ENCODE measurements around the gene STK24. TPM values are rescaled to one million over a fixed set of nuclear protein-coding genes. Genes with fewer than 3 reads are reported as not detected.
"Not testable (repeated sequence)": the region's sequence is repeated elsewhere in the genome, so short reads cannot be mapped to it uniquely, and the experiment has no call there.

STK24 gene
- total RNA-seq, 2 experiments from 2014 or later = 60.4 to 88.7 TPM

DNA sequence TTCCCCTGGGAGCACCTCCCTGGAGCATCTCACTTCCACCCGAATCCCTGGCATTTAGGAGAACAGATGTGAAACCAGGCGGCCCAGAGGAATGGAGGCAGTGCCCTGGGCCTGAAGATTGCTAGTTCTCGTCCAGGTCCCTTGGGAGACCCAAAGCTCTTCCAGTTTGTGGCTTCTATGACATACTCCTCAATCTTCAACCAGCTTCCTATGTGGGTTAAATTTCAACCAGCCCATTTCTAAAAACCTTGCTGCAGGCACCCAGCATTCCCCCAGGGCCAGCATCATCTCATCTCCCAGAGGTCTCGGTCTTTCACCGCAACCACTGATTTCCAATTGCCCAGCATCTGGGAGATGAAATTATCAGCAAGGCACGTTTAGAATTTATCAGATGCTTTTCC lies 46.0 kb upstream of the STK24 start:
- no peak for DNase-seq (ENCODE audit: low spot score)
- Histone ChIP-seq H2AFZ (ENCODE audit: low read length) (no peak overlapping the region), H3K9me3 (ENCODE audit: low read length) (no peaks in the 10 kb centered on the region), H3K27ac (ENCODE audit: low read depth, low read length, poor library complexity, severe bottlenecking) (no peak overlapping the region), H3K4me3 (ENCODE audit: low read depth, low read length, poor library complexity, severe bottlenecking) (no peak overlapping the region), H3K79me2 (ENCODE audit: insufficient read depth, low read depth, low read length) (no peaks in the 10 kb centered on the region), H4K20me1 (ENCODE audit: insufficient read depth, low read length) (no peaks in the 10 kb centered on the region), H3K36me3 (ENCODE audit: insufficient read depth, low read length) (no peaks in the 10 kb centered on the region), H3K9me2 (ENCODE audit: insufficient read depth, low read length) (no peaks in the 10 kb centered on the region), H3K4me1 (ENCODE audit: insufficient read depth, low read length, poor library complexity, severe bottlenecking) (no peaks in the 10 kb centered on the region), H3K4me2 (ENCODE audit: low read length) (no peak overlapping the region)
- POLR2A ChIA-PET = no interaction called here
- BruUV-seq (replicated peaks) = no TSS peak
- CTCF ChIA-PET (ENCODE audit: unreplicated experiment) = no interaction called here
- intact Hi-C loops (cut with micrococcal nuclease; ENCODE audit: unreplicated experiment) = no loop called here
- no peak for TF ChIP-seq EZH2phosphoT487 (IDR thresholded peaks at IDR 0.05; ENCODE audit: borderline replicate concordance, low read depth, low read length)
- TF ChIP-seq, protein P1, sequence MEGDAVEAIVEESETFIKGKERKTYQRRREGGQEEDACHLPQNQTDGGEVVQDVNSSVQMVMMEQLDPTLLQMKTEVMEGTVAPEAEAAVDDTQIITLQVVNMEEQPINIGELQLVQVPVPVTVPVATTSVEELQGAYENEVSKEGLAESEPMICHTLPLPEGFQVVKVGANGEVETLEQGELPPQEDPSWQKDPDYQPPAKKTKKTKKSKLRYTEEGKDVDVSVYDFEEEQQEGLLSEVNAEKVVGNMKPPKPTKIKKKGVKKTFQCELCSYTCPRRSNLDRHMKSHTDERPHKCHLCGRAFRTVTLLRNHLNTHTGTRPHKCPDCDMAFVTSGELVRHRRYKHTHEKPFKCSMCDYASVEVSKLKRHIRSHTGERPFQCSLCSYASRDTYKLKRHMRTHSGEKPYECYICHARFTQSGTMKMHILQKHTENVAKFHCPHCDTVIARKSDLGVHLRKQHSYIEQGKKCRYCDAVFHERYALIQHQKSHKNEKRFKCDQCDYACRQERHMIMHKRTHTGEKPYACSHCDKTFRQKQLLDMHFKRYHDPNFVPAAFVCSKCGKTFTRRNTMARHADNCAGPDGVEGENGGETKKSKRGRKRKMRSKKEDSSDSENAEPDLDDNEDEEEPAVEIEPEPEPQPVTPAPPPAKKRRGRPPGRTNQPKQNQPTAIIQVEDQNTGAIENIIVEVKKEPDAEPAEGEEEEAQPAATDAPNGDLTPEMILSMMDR (conservative IDR thresholded peaks at IDR 0.05; ENCODE audit: low read length) = no peak

DNA sequence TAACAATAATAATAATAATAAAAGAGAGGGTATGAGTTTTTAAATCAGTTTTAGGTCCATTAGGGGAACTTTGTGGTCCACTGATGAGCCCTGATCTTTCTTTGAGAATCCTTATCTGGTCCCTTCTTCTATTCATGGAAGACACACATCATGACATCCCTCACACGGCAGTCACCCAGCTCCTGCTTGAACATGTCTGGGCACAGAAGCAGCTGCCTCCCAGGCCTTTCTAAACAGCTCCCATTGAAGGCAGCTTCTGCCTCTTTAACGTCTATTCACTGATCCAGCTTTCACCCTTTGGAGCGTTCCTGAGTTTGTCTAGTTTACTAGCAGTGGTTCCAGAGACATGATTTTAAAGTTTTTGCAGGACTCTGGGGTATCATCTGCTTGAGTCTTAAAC lies 42.6 kb upstream of the STK24 start:
- H3K27ac ChIP-seq (ENCODE audit: low read depth, low read length, poor library complexity, severe bottlenecking) = no peak overlapping the region
- no peaks in the 10 kb centered on the region for H3K36me3 ChIP-seq (ENCODE audit: insufficient read depth, low read length)
- BruUV-seq (replicated peaks) = no TSS peak
- no peak overlapping the region for H3K4me2 ChIP-seq (ENCODE audit: low read length)
- H3K9me3 ChIP-seq (ENCODE audit: low read length) = no peaks in the 10 kb centered on the region
- ChIA-PET CTCF (ENCODE audit: unreplicated experiment) (no interaction called here), POLR2A (no interaction called here)
- no peak for TF ChIP-seq EZH2phosphoT487 (IDR thresholded peaks at IDR 0.05; ENCODE audit: borderline replicate concordance, low read depth, low read length)
- TF ChIP-seq, protein P1 (conservative IDR thresholded peaks at IDR 0.05; ENCODE audit: low read length) = no peak
- no peak for DNase-seq (ENCODE audit: low spot score)
- no peak overlapping the region for H3K4me3 ChIP-seq (ENCODE audit: low read depth, low read length, poor library complexity, severe bottlenecking)
- intact Hi-C loops (cut with micrococcal nuclease; ENCODE audit: unreplicated experiment) = no loop called here
- H2AFZ ChIP-seq (ENCODE audit: low read length) = no peak overlapping the region
- no peaks in the 10 kb centered on the region for H3K4me1 ChIP-seq (ENCODE audit: insufficient read depth, low read length, poor library complexity, severe bottlenecking)
- H4K20me1 ChIP-seq (ENCODE audit: insufficient read depth, low read length) = no peaks in the 10 kb centered on the region
- no peaks in the 10 kb centered on the region for H3K79me2 ChIP-seq (ENCODE audit: insufficient read depth, low read depth, low read length)
- no peaks in the 10 kb centered on the region for H3K9me2 ChIP-seq (ENCODE audit: insufficient read depth, low read length)

DNA sequence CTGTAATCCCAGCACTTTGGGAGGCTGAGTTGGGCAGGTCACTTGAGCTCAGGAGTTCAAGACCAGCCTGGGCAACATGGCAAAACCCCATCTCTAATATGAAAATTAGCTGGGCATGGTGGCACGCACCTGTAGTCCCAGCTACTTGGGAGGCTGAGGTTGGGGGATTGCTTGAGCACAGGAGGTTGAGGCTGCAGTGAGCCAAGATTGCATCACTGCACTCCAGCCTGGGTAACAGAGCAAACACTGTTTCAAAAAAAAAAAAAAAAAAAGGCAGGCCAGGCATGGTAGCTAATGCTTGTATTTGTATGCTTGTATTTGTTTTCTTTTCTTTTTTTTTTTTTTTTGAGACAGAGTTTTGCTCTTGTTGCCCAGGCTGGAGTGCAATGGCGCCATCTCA lies 38.7 kb upstream of the STK24 start:
- BruUV-seq (replicated peaks); CTCF ChIA-PET (ENCODE audit: unreplicated experiment): not testable (repeated sequence)

More for the DNA sequence above, 38.7 kb upstream of the STK24 start:
- H3K4me3 ChIP-seq (ENCODE audit: low read depth, low read length, poor library complexity, severe bottlenecking); H3K4me1 ChIP-seq (ENCODE audit: insufficient read depth, low read length, poor library complexity, severe bottlenecking); H3K9me2 ChIP-seq (ENCODE audit: insufficient read depth, low read length); H3K36me3 ChIP-seq (ENCODE audit: insufficient read depth, low read length); H3K79me2 ChIP-seq (ENCODE audit: insufficient read depth, low read depth, low read length); H4K20me1 ChIP-seq (ENCODE audit: insufficient read depth, low read length); H3K4me2 ChIP-seq (ENCODE audit: low read length); intact Hi-C loops (cut with micrococcal nuclease; ENCODE audit: unreplicated experiment); H3K9me3 ChIP-seq (ENCODE audit: low read length); DNase-seq (ENCODE audit: low spot score); H3K27ac ChIP-seq (ENCODE audit: low read depth, low read length, poor library complexity, severe bottlenecking); H2AFZ ChIP-seq (ENCODE audit: low read length): not testable (repeated sequence)
- POLR2A ChIA-PET = interaction anchor here (0.7 kb wide), 1 partner anchor 17 kb away, joined by 5 read pairs; no protein-coding TSS in a partner anchor

Data from OCI-LY7 (cell line).